Urinary bladder (tissue), 4 donors: Measurements from ENCODE around the gene U2AF1L4. TPM values are rescaled to one million over a fixed set of nuclear protein-coding genes. Genes with fewer than 3 reads are reported as not detected.
"Not testable (repeated sequence)": the region's sequence is repeated elsewhere in the genome, so short reads cannot be mapped to it uniquely, and the experiment has no call there.

ENCODE experiments used
- DNase-seq: peaks from one replicate; pipeline ENCODE4 v3.0.0-alpha.2; 2015; ENCODE audit errors: extremely low spot score
- H3K27ac ChIP-seq: one replicate; pipeline ENCODE4 v1.5.1; 2013; ENCODE audit warnings: low read depth, mild to moderate bottlenecking, moderate library complexity
- H3K36me3 ChIP-seq: one replicate; pipeline ENCODE4 v1.6.1; 2013; ENCODE audit warnings: mild to moderate bottlenecking, moderate library complexity; ENCODE audit not compliant: insufficient read depth
- H3K4me1 ChIP-seq: one replicate; pipeline ENCODE4 v1.6.1; 2013; ENCODE audit warnings: mild to moderate bottlenecking, moderate library complexity; ENCODE audit not compliant: insufficient read depth
- H3K4me3 ChIP-seq: one replicate; pipeline ENCODE4 v1.5.1; 2013; ENCODE audit warnings: low read depth, low read length
- WGBS: extraction: QIAGEN DNeasy Blood & Tissue Kit; methylation state at CpG from one replicate; pipeline ENCODE4 v1.1.7; 2013; 5-methylcytosine and 5-hydroxymethylcytosine counted together
- polyA plus RNA-seq: library from polyadenylated mRNA; stranded (reverse); fragments of 200-250 nt; gene quantifications from one replicate; pipeline ENCODE4 v1.2.3, GENCODE V29; 2013
- total RNA-seq: library from RNA; depleted of rRNA; stranded (reverse); fragments of >200 nt; gene quantifications from one replicate; pipeline ENCODE4 v1.2.3, GENCODE V29; 2014
- donor health status: healthy with polysubstance abuse.
- donor health status: healthy.

U2AF1L4 gene
- total and polyA plus RNA-seq, 2 donors = 9.6 to 25.3 TPM

GRCh38 chr19:35727053-35727955 lies 17.9 kb downstream of the U2AF1L4 start:
- no peak overlapping the region for H3K27ac ChIP-seq
- H3K4me1 ChIP-seq = no peaks in the 10 kb centered on the region
- WGBS = 95% methylated on average over 25 of the region's 25 CpGs
- peaks cover 23% of the 10 kb centered on the region for H3K36me3 ChIP-seq
- H3K4me3 ChIP-seq = no peak overlapping the region
- DNase-seq = no peak

- H3K4me1 ChIP-seq = no peaks in the 10 kb centered on the region
- no peak for DNase-seq
- H3K27ac ChIP-seq = no peak overlapping the region
- no peak overlapping the region for H3K4me3 ChIP-seq
- 94% methylated on average over 23 of the region's 23 CpGs for WGBS
- peaks cover 18% of the 10 kb centered on the region for H3K36me3 ChIP-seq
These were observed 19.9 kb downstream of the U2AF1L4 start for GRCh38 chr19:35725216-35725861.

DNA sequence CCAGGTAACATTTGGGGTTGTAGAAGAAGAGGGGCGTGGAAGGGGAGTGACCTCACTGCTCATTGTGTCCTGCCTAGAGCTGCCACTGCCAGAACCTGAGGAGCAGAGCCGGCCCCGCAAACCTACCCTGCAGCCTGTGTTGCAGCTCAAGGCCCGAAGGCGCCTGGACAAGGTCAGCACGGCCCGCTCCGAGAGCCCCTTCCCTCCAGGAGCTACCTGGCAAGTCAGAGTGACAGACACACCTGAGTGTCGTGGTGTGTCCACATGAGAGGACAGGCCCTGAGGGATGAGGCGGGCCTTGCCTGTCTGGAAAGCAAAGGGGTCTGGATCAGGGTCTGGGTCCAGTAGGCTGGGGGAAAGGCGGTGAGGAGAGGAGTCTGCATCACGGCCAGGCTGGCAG lies 20.7 kb downstream of the U2AF1L4 start:
- H3K27ac ChIP-seq = no peak overlapping the region
- peaks cover 15% of the 10 kb centered on the region for H3K36me3 ChIP-seq
- H3K4me3 ChIP-seq = no peak overlapping the region
- H3K4me1 ChIP-seq = no peaks in the 10 kb centered on the region
- 95% methylated on average over 12 of the region's 12 CpGs for WGBS
- no peak for DNase-seq

- H3K4me1 ChIP-seq, H3K27ac ChIP-seq, DNase-seq, H3K4me3 ChIP-seq: not testable (repeated sequence)
- 96% methylated on average over 7 of the region's 7 CpGs for WGBS
- H3K36me3 ChIP-seq = peaks cover 15% of the 10 kb centered on the region
These were observed 21.1 kb downstream of the U2AF1L4 start for GRCh38 chr19:35724132-35724531.

- Histone ChIP-seq H3K27ac (no peak overlapping the region), H3K4me3 (no peak overlapping the region), H3K4me1 (no peaks in the 10 kb centered on the region), H3K36me3 (peaks cover 12% of the 10 kb centered on the region)
- 95% methylated on average over 24 of the region's 24 CpGs for WGBS
- DNase-seq = no peak
These were observed 21.5 kb downstream of the U2AF1L4 start for GRCh38 chr19:35723671-35724070.

- no peak for DNase-seq
- Histone ChIP-seq H3K36me3 (peaks cover 10% of the 10 kb centered on the region), H3K4me1 (no peaks in the 10 kb centered on the region), H3K4me3 (no peak overlapping the region), H3K27ac (no peak overlapping the region)
- WGBS = 94% methylated on average over 16 of the region's 16 CpGs
These were observed 22.3 kb downstream of the U2AF1L4 start for GRCh38 chr19:35722897-35723296.

DNA sequence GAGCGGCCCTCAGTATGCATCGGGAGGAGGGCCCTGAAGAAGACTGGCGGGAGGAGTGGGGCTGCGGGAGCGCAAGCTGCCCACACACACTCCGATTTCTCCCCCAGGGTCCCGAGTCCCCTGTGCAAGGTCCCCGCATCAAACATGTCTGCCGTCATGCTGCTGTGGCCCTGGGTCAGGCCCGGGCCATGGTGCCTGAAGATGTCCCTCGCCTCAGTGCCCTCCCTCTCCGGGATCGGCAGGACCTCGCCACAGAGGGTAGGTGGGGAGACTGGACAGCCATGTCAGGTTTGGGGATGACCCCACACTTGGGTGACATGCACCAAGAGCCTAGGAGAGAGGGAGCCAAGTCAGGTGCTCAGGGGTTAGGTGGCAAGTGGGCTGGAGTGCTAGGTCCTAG lies 22.8 kb downstream of the U2AF1L4 start:
- Histone ChIP-seq H3K4me1 (no peaks in the 10 kb centered on the region), H3K27ac (no peak overlapping the region), H3K36me3 (peaks cover 10% of the 10 kb centered on the region), H3K4me3 (no peak overlapping the region)
- WGBS = 94% methylated on average over 14 of the region's 14 CpGs
- no peak for DNase-seq

- Histone ChIP-seq H3K27ac (no peak overlapping the region), H3K4me3 (no peak overlapping the region), H3K36me3 (peaks cover 7% of the 10 kb centered on the region), H3K4me1 (no peaks in the 10 kb centered on the region)
- DNase-seq = no peak
- WGBS = 92% methylated on average over 16 of the region's 16 CpGs
These were observed 23.8 kb downstream of the U2AF1L4 start for GRCh38 chr19:35721374-35721773.

DNA sequence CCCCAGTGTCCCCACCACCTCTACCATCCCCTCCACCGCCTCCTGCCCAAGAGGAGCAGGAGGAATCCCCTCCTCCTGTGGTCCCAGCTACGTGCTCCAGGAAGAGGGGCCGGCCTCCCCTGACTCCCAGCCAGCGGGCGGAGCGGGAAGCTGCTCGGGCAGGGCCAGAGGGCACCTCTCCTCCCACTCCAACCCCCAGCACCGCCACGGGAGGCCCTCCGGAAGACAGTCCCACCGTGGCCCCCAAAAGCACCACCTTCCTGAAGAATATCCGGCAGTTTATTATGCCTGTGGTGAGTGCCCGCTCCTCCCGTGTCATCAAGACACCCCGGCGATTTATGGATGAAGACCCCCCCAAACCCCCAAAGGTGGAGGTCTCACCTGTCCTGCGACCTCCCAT lies 24.6 kb downstream of the U2AF1L4 start:
- Histone ChIP-seq H3K4me3 (no peak overlapping the region), H3K36me3 (peaks cover 7% of the 10 kb centered on the region), H3K4me1 (no peaks in the 10 kb centered on the region), H3K27ac (no peak overlapping the region)
- no peak for DNase-seq
- 81% methylated on average over 17 of the region's 17 CpGs for WGBS

- no peak overlapping the region for H3K27ac ChIP-seq
- no peak for DNase-seq
- WGBS = 92% methylated on average over 9 of the region's 9 CpGs
- H3K4me1 ChIP-seq = no peaks in the 10 kb centered on the region
- peaks cover 7% of the 10 kb centered on the region for H3K36me3 ChIP-seq
- no peak overlapping the region for H3K4me3 ChIP-seq
These were observed 25.1 kb downstream of the U2AF1L4 start for GRCh38 chr19:35720163-35720524.

DNA sequence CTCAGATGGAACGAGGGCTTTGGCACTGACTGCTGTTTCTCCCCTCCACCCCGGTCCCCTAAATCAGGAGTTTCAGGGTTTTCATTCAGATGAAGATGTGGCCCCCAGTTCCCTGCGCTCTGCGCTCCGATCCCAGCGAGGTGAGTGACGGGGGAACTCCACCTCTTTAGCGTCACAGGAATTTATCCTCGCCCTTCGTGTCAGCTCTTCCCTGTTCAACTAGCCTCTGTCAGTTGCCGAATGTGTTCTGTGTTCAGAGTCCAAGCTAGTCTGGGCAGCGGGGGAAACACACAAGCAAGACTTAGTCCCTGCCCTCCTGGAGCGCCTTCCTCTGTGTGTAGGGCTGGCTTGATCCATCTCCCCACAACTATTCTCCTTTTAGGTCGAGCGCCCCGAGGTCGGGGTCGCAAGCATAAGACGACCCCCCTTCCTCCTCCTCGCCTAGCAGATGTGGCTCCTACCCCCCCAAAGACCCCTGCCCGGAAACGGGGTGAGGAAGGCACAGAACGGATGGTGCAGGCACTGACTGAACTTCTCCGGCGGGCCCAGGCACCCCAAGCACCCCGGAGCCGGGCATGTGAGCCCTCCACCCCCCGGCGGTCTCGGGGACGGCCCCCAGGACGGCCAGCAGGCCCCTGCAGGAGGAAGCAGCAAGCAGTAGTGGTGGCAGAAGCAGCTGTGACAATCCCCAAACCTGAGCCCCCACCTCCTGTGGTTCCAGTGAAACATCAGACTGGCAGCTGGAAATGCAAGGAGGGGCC lies 25.6 kb downstream of the U2AF1L4 start:
- Histone ChIP-seq H3K27ac (no peak overlapping the region), H3K4me1 (no peaks in the 10 kb centered on the region), H3K4me3 (no peak overlapping the region), H3K36me3 (peaks cover 5% of the 10 kb centered on the region)
- DNase-seq = no peak
- WGBS = 86% methylated on average over 32 of the region's 32 CpGs

- no peaks in the 10 kb centered on the region for H3K4me1 ChIP-seq
- WGBS = under 1% methylated on average over 42 of the region's 42 CpGs
- no peak for DNase-seq
- H3K4me3 ChIP-seq = peak overlapping the region; percentile 94
- peak overlapping the region; percentile 41 for H3K27ac ChIP-seq
- peaks cover under 1% of the 10 kb centered on the region for H3K36me3 ChIP-seq
These were observed 26.7 kb downstream of the U2AF1L4 start for GRCh38 chr19:35718345-35719041.

DNA sequence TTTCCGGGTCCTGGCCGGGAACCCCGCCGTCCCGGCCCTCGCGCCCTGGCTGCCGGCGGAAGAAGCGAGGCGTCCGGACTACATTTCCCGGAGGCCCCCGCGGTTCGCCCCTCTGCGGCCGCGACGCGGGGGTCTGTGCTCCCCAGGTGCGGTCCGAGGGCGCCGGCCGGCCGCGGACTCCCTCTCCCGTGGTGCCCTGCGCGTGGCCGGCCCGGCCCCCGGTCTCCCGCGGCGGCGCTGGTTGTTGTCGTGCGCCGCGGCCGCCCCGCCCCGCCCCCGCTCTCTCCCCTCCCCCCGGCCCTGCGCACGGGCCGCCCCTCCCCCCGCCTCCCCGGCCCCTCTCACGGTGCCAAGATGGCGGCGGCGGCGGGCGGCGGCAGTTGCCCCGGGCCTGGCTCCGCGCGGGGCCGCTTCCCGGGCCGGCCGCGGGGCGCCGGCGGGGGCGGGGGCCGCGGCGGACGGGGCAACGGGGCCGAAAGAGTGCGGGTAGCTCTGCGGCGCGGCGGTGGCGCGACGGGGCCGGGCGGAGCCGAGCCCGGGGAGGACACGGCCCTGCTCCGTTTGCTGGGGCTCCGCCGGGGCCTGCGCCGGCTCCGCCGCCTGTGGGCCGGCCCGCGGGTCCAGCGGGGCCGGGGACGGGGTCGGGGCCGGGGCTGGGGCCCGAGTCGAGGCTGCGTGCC lies 27.4 kb downstream of the U2AF1L4 start, which contains the start of gene KMT2B:
KMT2B (plus strand) TSS at position 339 of the 680 bp plus-strand sequence; CDS start at position 355, 16 bp downstream.
- WGBS = under 1% methylated on average over 106 of the region's 109 CpGs
- H3K4me1 ChIP-seq = no peaks in the 10 kb centered on the region
- no peak for DNase-seq
- H3K36me3 ChIP-seq = no peaks in the 10 kb centered on the region
- peak within 1 kb of the TSS; percentile 94 for H3K4me3 ChIP-seq
- peak within 1 kb of the TSS; percentile 41 for H3K27ac ChIP-seq
